ENCODE results near the gene SAA2. TPM values are rescaled to one million over a fixed set of nuclear protein-coding genes. Genes with fewer than 3 reads are reported as not detected.

Gene SAA2
- total and polyA plus RNA-seq, 4 donors = 1.3 to 26.3 (median 21.8) TPM; not detected in 1

Other genes with a start within 250 kb of the SAA2 start
- gene SERGEF, start 235.6 kb downstream of the SAA2 start, total RNA-seq = 10 to 100 TPM; 43.1 to 48.3 TPM
- gene SERGEF, start 235.6 kb downstream of the SAA2 start, polyA plus RNA-seq = 100 to 1,000 TPM in 1 of 2 donors, 10 to 100 TPM in 1; 97.3 to 137 TPM
- 10 to 100 TPM; 14.9 to 20.0 TPM for gene TPH1, start 202.4 kb downstream of the SAA2 start, total RNA-seq
- gene TPH1, start 202.4 kb downstream of the SAA2 start, polyA plus RNA-seq = 10 to 100 TPM in 1 of 2 donors, 1 to 10 TPM in 1; 5.2 to 22.7 TPM
- 10 to 100 TPM in 1 of 2 donors, 1 to 10 TPM in 1; 9.3 to 15.8 TPM for gene SAAL1, start 142.6 kb downstream of the SAA2 start, total RNA-seq
- gene SAAL1, start 142.6 kb downstream of the SAA2 start, polyA plus RNA-seq = 10 to 100 TPM in 1 of 2 donors, 1 to 10 TPM in 1; 4.0 to 15.7 TPM
- gene MRGPRX3, start 116.1 kb downstream of the SAA2 start, total RNA-seq = not detected
- gene MRGPRX3, start 116.1 kb downstream of the SAA2 start, polyA plus RNA-seq = not detected
- not detected for gene MRGPRX4, start 75.8 kb downstream of the SAA2 start, total RNA-seq
- gene MRGPRX4, start 75.8 kb downstream of the SAA2 start, polyA plus RNA-seq = not detected
- under 1 TPM in 1 of 2 donors, not detected in 1; 0.84 TPM for gene SAA4, start 11.9 kb downstream of the SAA2 start, total RNA-seq
- 1 to 10 TPM in 1 of 2 donors, not detected in 1; 2.1 TPM for gene SAA4, start 11.9 kb downstream of the SAA2 start, polyA plus RNA-seq
- 100 to 1,000 TPM in 1 of 2 donors, 10 to 100 TPM in 1; 69.0 to 161 TPM for gene SAA1, start 17.6 kb upstream of the SAA2 start, total RNA-seq
- 10 to 100 TPM in 1 of 2 donors, 1 to 10 TPM in 1; 6.5 to 12.3 TPM for gene SAA1, start 17.6 kb upstream of the SAA2 start, polyA plus RNA-seq
- gene HPS5, start 73.5 kb upstream of the SAA2 start, total RNA-seq = 10 to 100 TPM; 22.6 to 25.5 TPM
- gene HPS5, start 73.5 kb upstream of the SAA2 start, polyA plus RNA-seq = 10 to 100 TPM; 12.2 to 22.5 TPM
- gene GTF2H1, start 73.9 kb upstream of the SAA2 start, total RNA-seq = 10 to 100 TPM; 39.3 to 53.3 TPM
- 10 to 100 TPM; 35.6 to 38.2 TPM for gene GTF2H1, start 73.9 kb upstream of the SAA2 start, polyA plus RNA-seq
- gene LDHA, start 145.9 kb upstream of the SAA2 start, total RNA-seq = 100 to 1,000 TPM; 590 to 591 TPM
- 100 to 1,000 TPM; 539 to 584 TPM for gene LDHA, start 145.9 kb upstream of the SAA2 start, polyA plus RNA-seq
- gene LDHC, start 163.7 kb upstream of the SAA2 start, total RNA-seq = under 1 TPM in 1 of 2 donors, not detected in 1; 0.60 TPM
- under 1 TPM in 1 of 2 donors, not detected in 1; 0.56 TPM for gene LDHC, start 163.7 kb upstream of the SAA2 start, polyA plus RNA-seq
- not detected for gene LDHAL6A, start 207.2 kb upstream of the SAA2 start, total RNA-seq
- not detected for gene LDHAL6A, start 207.2 kb upstream of the SAA2 start, polyA plus RNA-seq

Data from aorta (tissue), 4 donors.